Renal cortical epithelial cell (primary cell): ENCODE results near the gene C17orf50. TPM values are rescaled to one million over a fixed set of nuclear protein-coding genes. Genes with fewer than 3 reads are reported as not detected.

Source experiments
- DNase-seq: peaks from one replicate; pipeline ENCODE4 v3.0.0-alpha.2; 2011; ENCODE audit warnings: low read depth
- total RNA-seq: library from RNA; depleted of rRNA; stranded (reverse); fragments of >200 nt; gene quantifications from 2 replicates; pipeline ENCODE4 v1.2.3, GENCODE V29; 2014

C17orf50 gene
- not detected in 2 replicates for total RNA-seq

DNA sequence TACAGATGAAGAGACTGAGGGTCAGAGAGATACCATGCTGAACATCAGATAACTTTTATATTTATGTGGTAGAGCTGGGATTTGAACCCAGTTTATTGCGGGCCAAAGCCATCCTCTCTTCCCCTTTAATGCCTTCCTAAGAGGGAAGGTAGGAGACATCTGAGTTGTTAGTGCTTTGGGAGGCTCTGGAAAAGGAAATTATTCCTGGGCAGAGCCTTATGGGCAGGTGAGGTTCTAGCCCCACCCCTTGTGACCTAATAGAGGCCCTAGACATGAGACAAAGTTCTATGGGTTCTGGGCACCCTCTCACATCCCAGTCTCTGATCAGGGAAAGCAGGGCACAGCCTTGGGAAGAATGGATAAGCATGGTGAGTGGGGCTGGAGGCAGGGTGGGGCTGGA is at the start of gene C17orf50:
Gene C17orf50, plus strand, starts transcription at position 301 of the 400 bp plus-strand sequence. Its CDS starts 55 bp downstream, at position 356.
- no peak for DNase-seq

DNA sequence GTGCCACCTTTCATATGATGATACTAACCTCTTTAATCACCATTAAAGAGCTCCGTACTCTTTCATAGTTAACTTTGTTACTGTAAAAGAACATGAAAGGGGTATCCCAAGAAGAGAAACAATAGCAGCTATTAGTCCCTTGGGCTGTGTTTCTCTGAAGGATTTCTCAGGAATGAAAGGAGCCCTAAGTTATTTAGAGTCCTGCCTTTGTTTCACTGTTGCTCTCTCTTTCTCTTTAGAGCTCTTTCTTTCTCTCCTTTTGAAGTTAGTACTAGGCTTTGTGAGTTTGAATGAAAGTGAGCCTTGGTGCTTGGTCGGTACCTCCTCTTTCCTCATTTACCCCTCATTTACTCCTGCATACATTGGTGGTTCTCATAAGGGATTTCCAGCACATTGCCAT is 49.7 kb upstream of the C17orf50 start:
- DNase-seq, result no peak

DNA sequence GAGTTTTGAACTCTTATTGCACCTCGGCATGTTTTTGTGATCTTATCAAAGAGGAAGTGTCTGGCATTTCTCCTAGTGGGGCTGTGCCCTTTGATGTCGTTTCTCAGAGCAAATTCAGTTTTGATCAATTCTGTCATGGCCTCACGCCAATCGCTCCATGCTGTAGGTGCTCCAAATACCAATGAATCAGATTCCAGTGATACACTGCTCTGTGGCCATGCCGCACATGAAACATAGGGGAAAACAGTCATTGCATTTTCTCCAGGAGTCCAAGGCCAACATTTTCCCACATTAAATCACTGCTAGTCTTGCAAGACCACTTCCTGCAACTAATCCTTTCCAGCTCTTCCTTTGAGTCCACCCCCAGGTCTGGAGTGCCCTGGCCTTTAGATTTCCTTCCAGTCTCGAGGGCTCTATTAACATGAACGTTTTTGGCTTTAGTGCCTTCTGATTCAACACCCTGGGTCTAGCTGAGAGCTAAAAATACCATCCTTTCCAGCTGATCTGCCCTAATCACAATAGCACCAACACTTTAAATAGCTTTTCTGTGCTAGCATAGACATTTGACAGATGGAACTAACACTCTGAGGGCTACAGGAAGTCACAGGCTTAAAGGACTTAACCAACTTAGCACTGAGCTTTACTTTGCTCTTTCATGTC is 47.5 kb upstream of the C17orf50 start:
- peak; percentile 18 for DNase-seq

DNA sequence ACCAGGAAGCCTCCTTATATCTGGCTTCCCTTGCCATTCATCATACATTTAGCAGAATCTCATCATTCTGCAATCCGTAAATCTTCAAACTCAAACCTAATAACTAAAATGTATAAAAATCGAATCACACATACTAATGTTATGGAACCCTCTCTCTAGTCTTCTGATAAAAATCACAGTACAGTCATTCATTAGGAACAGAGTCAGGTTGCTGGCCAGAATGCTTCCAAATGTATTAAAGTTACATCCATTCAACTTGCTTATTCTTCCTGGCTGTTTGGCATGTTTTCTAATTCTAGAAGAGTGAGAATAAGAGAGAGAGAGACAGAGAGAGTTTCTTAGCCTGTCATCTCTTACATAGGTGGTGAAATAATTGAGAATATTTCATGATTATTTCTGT is 45.7 kb upstream of the C17orf50 start:
- no peak for DNase-seq

DNA sequence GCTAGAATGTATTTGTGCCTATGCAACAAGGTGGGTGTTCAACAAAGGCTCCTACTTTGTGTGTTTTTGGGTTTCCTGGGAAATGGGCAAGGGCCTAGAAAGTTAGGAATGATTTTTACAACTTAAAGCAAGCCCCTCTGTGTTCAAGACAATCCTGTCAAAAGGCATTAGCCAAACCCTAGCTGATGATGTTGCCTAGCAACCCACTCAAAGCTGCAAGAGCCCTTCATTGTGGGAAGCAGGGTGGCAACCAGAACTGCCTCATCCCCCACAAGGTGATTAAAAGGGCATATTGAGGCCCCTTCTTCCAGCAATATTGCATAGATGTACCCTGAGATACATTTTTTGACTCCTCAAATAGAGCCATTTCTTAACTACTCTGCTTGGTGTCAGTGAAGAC is 45.3 kb upstream of the C17orf50 start:
- no peak for DNase-seq

DNA sequence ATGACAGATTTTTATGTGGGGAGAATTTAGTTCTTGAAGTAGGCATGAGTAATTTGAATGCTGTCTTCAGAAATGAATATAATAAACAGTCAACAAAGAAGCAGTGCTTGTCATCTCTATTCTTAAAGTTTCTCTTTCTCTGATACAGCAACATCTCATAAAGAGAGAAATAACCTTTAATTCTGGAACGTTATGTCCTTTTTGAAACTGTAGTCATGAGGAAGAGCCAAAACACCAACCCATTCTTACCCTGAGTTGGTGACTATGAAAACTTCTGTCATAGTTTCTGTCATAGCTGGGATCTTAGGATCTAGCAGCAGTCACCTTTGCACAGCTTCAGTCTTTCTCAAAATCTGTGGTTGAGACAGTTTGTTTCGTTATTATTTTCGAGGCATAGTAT is 44.5 kb upstream of the C17orf50 start:
- no peak for DNase-seq

DNA sequence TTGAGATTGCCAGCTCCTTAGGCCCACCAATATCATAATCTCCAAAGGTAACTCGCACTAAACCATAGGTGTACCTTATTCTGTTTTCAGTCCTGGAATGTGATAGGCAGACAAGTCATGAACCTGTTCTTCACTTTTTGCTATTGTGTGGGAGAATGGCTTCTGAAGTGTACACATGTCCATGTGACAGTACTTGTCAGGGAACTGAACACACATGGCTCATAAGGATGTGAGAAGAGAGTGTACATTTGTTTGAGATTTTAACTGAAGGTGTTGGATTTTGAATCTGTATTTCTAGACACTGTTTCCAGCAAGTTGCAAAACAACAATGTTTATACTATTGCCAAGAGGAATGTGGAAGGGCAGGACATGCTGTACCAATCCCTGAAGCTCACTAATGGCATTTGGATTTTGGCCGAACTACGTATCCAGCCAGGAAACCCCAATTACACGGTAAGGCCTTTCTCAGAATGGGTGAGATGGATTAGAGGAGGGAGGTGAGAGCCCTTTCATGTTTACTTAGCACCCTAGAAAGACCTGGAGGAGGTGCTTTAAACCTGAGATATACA is 43.7 kb upstream of the C17orf50 start:
- no peak for DNase-seq

DNA sequence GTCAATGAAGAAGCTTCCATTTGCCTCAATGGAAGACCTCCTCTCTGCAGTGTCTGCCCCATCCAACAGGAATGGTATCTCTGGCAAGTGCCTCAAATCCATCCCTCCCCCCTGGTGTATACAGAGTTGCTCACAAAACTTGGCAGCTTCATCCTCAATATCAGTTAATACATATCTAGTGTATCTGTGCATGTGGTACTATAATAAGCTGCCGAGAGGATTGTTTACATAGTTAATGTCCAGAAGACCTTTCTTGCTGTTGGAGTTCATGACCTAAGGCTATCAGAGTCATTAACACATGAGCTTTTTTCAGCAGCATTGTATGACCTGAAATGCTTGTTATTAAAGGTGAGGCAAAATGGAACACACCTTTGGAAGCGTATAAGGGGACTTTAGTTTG is 43.2 kb upstream of the C17orf50 start:
- no peak for DNase-seq

DNA sequence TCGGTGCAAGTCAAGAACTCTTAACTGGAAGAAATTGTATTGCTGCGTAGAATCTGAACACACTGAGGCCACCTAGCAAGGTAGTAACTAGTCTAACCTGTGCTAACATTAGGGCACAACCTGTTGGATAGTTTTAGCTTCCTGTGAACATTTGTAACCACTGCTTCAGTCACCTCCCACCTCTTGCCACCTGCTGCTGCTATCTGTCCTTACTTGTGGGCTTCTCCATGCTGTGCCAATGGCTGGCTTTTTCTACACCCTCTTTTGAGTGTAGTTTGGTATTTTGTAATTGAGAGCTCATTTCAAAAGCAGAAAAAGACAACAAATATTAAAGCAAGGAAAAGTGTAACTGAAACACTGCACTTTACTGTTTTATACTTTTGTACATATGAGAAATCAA is 37.0 kb upstream of the C17orf50 start:
- no peak for DNase-seq

DNA sequence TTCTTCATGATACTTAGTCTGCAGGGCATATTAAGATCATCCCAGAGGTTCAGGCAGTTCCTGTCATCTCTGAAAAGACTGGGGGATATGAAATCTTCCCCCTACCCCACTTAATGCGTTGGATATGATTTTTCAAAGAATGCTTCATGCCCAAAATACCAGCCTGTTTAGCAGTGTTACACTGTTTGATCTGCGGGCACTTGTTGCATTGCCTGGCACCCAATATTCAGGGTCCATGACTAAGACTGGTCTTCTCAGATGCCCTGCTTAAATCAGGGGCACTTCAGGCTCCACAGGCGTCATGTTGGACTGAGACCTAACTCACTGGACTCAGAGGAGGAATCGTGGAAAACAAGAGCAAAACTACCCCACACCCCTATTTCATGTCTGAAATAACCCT is 35.6 kb upstream of the C17orf50 start:
- DNase-seq, result no peak

DNA sequence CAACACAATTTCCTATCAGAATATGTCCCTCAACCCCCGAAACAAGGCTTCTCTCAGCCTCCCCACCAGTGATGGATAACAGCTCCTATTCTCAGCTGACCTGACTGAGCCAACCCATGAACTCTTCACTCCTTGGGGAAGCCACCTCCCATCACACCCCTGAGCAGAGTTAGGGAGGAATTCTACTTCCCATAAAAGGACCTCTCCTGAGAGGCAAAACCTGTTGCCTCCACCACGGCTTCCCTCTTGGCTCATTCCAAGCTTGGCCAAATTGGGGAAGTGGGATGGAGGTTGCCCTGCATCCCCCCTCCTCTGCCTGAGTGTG is 34.9 kb upstream of the C17orf50 start:
- no peak for DNase-seq

DNA sequence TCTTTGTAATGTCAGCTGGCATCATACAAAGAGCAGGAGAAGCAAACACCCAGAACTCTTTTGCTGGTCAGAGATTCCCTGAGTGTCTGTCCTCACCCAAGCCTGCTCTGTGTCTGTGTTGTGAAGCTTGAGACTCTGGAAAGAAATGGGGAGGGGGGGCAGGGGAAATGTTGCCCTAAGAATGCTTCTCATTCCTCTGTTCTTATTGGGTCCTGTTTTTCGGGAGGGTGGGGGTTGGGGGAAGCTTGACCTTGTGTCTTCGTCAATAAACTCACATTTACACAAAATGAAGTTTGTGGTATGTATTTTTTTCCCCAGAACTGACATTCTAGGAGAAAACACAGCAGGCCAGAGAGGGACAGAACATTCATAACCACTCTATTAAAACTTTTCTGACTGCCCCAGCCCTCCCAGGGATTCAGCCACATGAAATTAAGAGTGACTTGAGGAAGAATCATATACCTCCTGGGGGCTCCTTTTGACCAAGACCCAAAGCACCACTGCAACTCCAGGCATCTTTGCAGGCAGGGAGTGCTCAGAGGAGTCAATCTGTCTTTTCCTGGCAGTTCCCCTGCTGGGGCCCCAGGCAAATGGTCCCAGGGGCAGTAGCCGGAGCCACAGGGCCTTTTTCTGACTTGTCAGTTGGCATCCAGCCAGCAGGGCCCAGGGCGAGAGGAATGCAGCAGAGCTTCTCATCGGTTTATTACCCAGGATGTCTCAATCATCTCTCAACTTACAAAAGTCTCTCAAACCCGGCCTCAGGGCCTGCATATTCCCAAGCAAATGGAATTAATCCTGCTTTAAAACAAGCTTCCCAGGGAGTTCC is 34.3 kb upstream of the C17orf50 start:
- DNase-seq, result peak; percentile 69

DNA sequence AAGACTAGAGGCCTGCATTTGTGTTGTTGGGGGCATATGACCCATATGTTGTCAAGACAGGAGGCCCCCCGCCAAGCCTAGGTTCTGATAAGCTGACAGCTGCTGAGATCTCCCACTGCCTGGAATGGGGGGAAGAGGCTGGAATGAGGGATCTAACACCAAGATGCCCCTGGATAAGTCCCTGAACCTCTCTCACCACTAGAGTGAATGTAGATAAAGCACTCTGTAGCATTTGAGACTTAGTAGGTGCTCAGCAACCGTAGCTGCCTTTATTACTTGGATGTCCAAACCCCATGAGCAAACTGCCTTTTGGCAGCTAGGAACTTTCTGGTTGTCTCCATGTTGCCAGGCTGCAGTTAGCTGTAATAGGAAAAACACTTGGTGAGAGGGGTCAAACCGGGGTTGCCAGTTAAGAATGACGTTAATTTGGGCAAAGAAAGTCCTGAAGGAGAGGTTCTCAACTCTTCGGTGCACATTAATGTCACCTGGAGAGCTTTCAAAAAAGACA is 33.7 kb upstream of the C17orf50 start:
- DNase-seq, result no peak

DNA sequence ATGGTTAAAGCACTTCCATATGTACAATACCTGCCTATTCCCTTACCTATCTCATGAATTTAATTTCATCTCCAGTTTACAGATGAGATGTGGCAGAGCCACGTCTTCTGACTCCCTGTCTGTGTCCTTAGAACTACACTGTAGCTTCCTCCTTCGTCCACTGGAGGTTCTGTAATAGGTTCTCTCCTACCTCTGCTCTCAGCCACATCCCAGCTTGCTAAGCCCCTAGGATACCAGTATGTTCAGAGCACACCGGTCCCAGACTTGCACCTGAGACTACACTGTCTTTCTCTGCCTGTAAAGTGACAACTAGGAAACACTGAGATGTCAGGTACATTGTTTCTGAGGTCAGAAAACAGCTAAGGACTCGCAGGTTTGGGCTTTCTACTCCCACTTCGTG is 33.1 kb upstream of the C17orf50 start:
- DNase-seq, result no peak

DNA sequence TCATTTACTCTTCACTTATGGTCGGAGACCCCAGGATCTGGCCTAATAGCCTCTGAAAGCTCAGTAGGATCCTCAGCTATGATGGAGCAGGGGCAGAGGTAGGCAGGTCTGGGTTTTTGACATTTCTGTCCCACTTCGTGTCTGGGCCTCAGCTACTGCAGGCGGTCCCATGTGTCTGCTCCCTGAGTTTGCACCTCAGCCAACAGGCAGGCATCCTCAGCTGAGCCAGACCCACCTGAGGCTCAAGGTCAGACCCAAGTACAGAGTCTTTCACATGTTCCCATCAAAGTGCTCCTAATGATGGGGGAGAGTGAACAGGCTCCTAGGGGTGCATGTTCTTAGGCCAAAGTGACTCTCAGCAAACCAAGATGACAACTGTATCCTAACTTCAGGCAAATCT is 32.1 kb upstream of the C17orf50 start:
- no peak for DNase-seq

DNA sequence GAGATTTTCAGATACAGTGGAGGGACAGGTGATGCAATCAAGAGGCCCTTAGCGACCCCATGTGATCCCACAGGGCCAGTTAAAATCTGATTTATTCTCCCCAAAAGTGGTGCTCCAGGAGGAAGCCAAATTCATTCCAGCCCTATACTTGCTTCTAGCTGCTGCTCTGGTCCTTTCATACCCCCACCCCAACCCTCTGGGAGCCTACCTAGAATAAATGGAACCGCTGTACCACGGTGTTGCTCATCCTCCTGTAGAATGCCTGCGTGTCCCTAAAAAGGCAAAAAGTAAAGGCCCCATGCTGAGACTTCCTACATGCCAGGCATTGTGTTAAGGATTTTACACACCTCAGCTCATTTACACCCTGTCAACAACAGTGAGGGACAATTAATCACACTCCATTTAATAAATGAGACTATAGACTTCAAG is 31.3 kb upstream of the C17orf50 start:
- DNase-seq, result no peak

DNA sequence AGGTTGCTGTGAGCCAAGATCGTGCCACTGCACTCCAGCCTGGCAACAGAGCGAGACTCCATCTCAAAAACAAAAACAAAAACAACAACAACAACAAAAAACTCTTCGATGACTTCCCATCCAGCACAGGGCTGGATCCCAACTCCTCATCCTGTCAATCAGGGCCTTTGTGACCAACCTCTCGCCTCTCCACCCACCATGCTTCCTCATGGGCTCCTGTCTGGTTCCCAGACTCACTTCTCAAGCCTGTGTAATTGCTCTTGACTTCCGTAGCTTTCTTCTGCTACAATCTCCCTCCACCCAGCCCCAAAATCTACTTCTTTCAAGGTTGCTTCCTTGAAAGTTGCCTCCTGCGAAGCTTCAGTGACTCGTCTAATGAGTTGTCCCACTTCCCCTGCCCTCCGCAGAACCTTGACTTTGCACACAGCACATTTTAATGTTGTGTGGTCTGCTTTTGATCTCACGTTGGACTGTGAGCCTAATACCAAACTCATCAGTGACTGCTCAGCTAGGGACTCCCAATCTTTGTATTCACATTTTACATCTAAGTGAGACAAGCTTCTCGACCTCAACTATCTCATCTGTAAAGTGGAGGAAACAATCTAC is 30.2 kb upstream of the C17orf50 start:
- DNase-seq, result no peak

DNA sequence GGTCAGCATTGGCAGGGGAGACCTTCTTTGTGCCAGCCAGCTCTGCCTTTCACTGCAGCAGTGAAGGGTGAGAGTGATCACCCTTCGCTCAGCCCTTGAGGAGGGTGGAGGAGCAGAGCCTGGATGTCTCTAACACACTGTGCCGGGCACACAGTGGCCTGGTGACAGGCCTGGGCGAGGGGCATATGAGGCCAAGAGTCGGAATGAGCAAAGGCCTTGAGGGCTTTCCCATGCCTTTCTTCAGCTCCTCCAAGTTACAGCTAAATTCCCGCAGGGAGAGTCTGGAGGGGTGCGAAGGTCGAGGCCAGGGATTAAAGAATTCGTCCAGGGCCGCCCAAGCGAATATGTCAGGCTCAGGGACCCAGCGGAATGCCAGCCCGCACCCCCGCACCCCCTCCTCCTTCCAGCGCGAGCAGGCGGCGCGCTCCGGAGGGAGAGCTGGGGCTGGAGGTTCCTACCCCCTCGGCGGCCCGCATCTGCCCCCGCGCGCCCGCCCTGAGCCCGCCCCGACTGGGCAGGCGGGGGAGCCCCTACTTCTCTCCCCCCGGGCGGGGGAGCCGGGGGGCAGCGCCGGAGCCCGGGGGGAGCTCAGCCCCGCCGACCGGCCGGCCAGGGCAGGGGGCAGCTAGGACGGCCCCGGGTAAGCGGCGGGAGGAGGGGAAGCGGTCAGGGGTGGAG is 29.3 kb upstream of the C17orf50 start, which contains the start of gene RASL10B:
Gene RASL10B, plus strand, starts transcription at position 401 of the 678 bp plus-strand sequence. CDS start 3,546 bp downstream, outside the sequence.
- DNase-seq, result no peak

DNA sequence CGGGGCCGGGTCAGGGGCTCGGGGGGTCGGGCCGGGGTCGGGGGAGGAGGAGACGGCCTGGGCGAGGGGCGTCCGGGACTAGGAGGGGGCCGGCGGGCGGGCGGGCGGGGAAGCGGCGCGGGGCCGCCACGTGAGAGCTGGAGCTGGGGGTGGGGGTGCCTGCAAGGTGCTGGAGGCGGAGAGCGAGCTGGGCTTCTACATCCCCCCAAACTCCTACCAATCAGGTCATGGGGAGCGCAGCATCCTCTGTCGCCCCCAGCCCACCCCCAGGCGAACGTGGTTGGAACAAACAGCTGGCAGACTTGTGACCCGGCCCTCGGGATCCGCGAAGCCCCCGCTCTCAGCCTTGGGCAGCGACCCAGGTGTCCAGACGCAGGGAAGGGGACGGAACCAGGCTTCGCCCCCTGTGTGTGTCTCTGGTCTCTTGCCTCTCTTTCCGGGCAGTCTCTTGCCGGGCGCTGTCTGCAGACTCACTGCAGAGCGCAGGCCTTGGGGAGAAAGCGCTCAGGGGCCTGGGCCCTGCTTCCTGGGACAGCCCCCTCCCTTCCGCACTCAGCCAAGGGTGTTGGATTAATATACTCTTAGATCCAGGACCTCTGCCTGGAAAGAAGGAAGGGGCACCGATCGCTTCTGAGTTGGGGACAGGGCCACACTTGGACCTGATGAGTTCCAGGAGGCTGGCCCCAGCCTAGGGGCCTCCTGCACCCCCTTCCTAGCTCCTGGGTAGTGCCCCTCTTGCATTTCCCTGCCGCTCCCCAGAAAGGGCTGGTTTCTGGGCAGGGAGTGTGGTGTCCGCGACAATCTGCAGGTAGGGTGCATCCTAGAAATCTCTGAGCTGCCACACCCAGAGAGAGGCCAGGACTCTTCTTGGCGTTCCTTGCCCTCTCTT is 28.5 kb upstream of the C17orf50 start:
- no peak for DNase-seq

DNA sequence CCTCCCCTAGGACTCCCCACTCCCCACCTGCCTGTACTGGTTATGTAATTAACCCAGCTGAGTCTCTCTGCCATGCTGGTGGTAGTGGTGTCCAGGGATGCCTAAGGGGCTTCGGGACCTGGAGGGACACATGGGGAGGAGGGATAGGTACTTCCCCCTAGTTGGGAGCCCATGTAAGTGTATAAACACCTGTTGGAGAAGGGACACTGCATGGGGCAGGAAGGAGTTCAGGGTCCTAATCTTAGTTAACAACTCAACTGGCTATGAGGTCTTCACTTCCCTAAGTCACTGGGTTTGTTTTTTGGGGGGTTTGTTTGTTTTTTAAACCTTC is 27.9 kb upstream of the C17orf50 start:
- DNase-seq, result no peak

DNA sequence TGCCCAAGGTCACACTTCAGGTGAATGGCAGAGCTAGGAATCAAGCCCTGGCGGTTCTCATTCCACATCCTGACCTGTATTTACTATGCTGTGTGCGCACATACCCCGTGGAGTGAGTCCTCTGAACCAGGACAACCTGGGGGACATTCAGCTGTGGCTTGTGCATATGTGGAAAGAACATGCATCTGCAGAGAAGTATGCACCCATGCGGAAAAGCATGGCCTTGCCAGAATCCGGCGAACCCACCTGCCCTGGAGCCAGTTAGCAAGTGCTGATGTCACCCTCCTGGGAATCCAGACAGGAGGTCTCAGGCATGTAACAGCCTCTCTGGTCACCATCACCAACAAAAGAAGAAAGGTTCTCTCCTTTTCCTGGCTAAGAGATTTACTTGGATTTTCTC is 27.3 kb upstream of the C17orf50 start:
- DNase-seq, result peak; percentile 36
